K562 (cell line): Measurements from ENCODE around the gene HAUS6. TPM values are rescaled to one million over a fixed set of nuclear protein-coding genes. Genes with fewer than 3 reads are reported as not detected.

ENCODE experiments used
- ATAC-seq: fragments of 200-7000 bp; cut with Tn5 transposase; 3 replicates; pipeline ENCODE4 v1.9.1; 2020; ENCODE audit warnings: moderate library complexity
- BruUV-seq: library from RNA; stranded (reverse); fragments of 400-500 nt; replicated peaks from 2 replicates; lab custom pipeline; 2021; lab: Mats Ljungman, UMichigan
- CTCF ChIA-PET: fragments of 300-600 bp; formaldehyde crosslinking; extraction: SDS; loops from one replicate; lab custom pipeline; 2021; ENCODE audit warnings: low intra/inter-chr PET ratio; lab: Yijun Ruan, JAX
- POLR2A ChIA-PET: fragments of 300-600, 350-650 bp; sonication (Branson Sonifier 250); formaldehyde crosslinking; extraction: SDS; loops from one replicate; lab custom pipeline; 2021; ENCODE audit warnings: antibody characterized with exemption, inconsistent platforms; lab: Yijun Ruan, JAX
- DNase-seq, 4 experiments: peaks; one replicate each; pipeline versions ENCODE4 v3.0.0 to v3.0.0-alpha.2; 2011 to 2018; ENCODE audit warnings: low spot score in 3 of 4, mixed read lengths in 3 of 4; ENCODE audit errors: extremely low read depth in 1 of 4
- FAIRE-seq: peaks from 2 replicates; lab custom pipeline; 2011; peaks lifted over from hg19 to GRCh38; lab: Jason Lieb, UNC
- H2AFZ ChIP-seq: 2 replicates; pipeline ENCODE4 v1.6.0; 2011; ENCODE audit warnings: low read depth, low read length, control low read depth, inconsistent platforms
- H3K27ac ChIP-seq: fragments of 200-600 bp; 3 replicates; pipeline ENCODE4 v1.8.0; 2011; ENCODE audit warnings: low read depth, mild to moderate bottlenecking, control low read depth, inconsistent platforms, low read length, moderate library complexity, mixed read lengths; ENCODE audit errors: extremely low read depth
- H3K27me3 ChIP-seq, 2 experiments: fragments of 300-600 bp in 1 of 2; 2 replicates in 1 of 2; 3 replicates in 1 of 2; pipeline versions ENCODE4 v1.6.0 to v1.8.0; 2011; ENCODE audit warnings: inconsistent platforms in 2 of 2, low read length in 2 of 2, mild to moderate bottlenecking in 1 of 2, mixed read lengths in 1 of 2, moderate library complexity in 1 of 2; ENCODE audit not compliant: control insufficient read depth in 2 of 2, insufficient read depth in 2 of 2
- H3K36me3 ChIP-seq: fragments of 300-600 bp; 3 replicates; pipeline ENCODE4 v1.8.0; 2011; ENCODE audit warnings: mild to moderate bottlenecking, low read length, inconsistent platforms; ENCODE audit not compliant: control insufficient read depth, insufficient read depth
- H3K4me1 ChIP-seq, 2 experiments: fragments of 200-600 bp in 1 of 2; replicated peaks in 1 of 2; 2 replicates in 1 of 2; 3 replicates in 1 of 2; pipeline versions ENCODE4 v1.5.1 to v1.8.0; 2011; ENCODE audit warnings: inconsistent platforms in 2 of 2, low read length in 2 of 2, mild to moderate bottlenecking in 1 of 2, mixed read lengths in 1 of 2, moderate library complexity in 1 of 2; ENCODE audit not compliant: control insufficient read depth in 2 of 2, insufficient read depth in 2 of 2
- H3K4me2 ChIP-seq: 2 replicates; pipeline ENCODE4 v1.6.1; 2011; ENCODE audit warnings: low read length, control low read depth, inconsistent platforms, mixed read lengths; ENCODE audit not compliant: insufficient read depth
- H3K4me3 ChIP-seq: fragments of 200-600 bp; sonication (generic), shearing (Covaris generic); 2 replicates; pipeline ENCODE4 v1.5.1; 2016; ENCODE audit warnings: control low read depth, inconsistent platforms
- H3K79me2 ChIP-seq: fragments of 200-600 bp; 3 replicates; pipeline ENCODE4 v1.8.0; 2011; ENCODE audit warnings: low read length, inconsistent platforms; ENCODE audit not compliant: control insufficient read depth, insufficient read depth
- H3K9ac ChIP-seq, 2 experiments: 2 replicates each; pipeline versions ENCODE4 v1.6.0 to v1.6.1; 2011; ENCODE audit warnings: low read depth in 2 of 2, low read length in 2 of 2, control low read depth in 1 of 2, inconsistent platforms in 1 of 2, mild to moderate bottlenecking in 1 of 2, mixed read lengths in 1 of 2; ENCODE audit not compliant: insufficient read depth in 1 of 2
- H3K9me1 ChIP-seq: one replicate; pipeline ENCODE4 v1.6.0; 2011; ENCODE audit warnings: inconsistent platforms, mild to moderate bottlenecking, low read length, moderate library complexity; ENCODE audit not compliant: control insufficient read depth, insufficient read depth
- H3K9me3 ChIP-seq: replicated peaks from 2 replicates; pipeline ENCODE4 v1.5.1; 2011; ENCODE audit warnings: low read depth, low read length, inconsistent platforms; ENCODE audit not compliant: control insufficient read depth, insufficient read depth
- H4K20me1 ChIP-seq: replicated peaks from 2 replicates; pipeline ENCODE4 v1.6.1; 2011; ENCODE audit warnings: low read length, inconsistent platforms, mixed read lengths; ENCODE audit not compliant: control insufficient read depth, insufficient read depth
- BACH1 ChIP-seq: fragments of 200-800 bp; sonication (Bioruptor generic); IDR thresholded peaks from 2 replicates; pipeline ENCODE4 v1.6.1; 2016; ENCODE audit warnings: missing genetic modification characterization, missing compliant biosample characterization
- BCLAF1 ChIP-seq, 2 experiments: fragments of 450-650 bp in 1 of 2; IDR thresholded peaks; 2 replicates each; pipeline ENCODE4 v1.6.1; 2011 to 2017; ENCODE audit warnings: low read depth in 2 of 2, antibody characterized with exemption in 1 of 2, borderline replicate concordance in 1 of 2, low read length in 1 of 2, mild to moderate bottlenecking in 1 of 2, mixed read lengths in 1 of 2; ENCODE audit not compliant: control insufficient read depth in 1 of 2
- CHAMP1 ChIP-seq: fragments of 450-650 bp; IDR thresholded peaks from 2 replicates; pipeline ENCODE4 v1.6.1; 2016; ENCODE audit warnings: mild to moderate bottlenecking
- CSDE1 ChIP-seq, 2 experiments: fragments of 450-650 bp; IDR thresholded peaks; 2 replicates each; pipeline ENCODE4 v1.6.1; 2016; ENCODE audit warnings: mild to moderate bottlenecking in 1 of 2
- HDAC3 ChIP-seq: fragments of 450-650 bp; IDR thresholded peaks from 2 replicates; pipeline ENCODE4 v1.6.1; 2018; ENCODE audit warnings: borderline replicate concordance, mild to moderate bottlenecking, moderate library complexity; ENCODE audit not compliant: partially characterized antibody
- IRF9 ChIP-seq: fragments of 450-650 bp; IDR thresholded peaks from 2 replicates; pipeline ENCODE4 v1.6.1; 2016; ENCODE audit warnings: missing biosample characterization, missing genetic modification characterization
- KLF1 ChIP-seq: fragments of 450-650 bp; IDR thresholded peaks from 2 replicates; pipeline ENCODE4 v1.6.1; 2016; ENCODE audit warnings: missing genetic modification characterization, missing compliant biosample characterization
- NEUROD1 ChIP-seq: fragments of 150-350 bp; IDR thresholded peaks from 2 replicates; pipeline ENCODE4 v1.6.1; 2014; ENCODE audit warnings: borderline replicate concordance, low read length, low read depth; ENCODE audit not compliant: partially characterized antibody
- POLR2AphosphoS5 ChIP-seq: IDR thresholded peaks from 2 replicates; pipeline ENCODE4 v1.6.1; 2011; ENCODE audit warnings: mild to moderate bottlenecking, low read depth, low read length, moderate library complexity; ENCODE audit not compliant: control insufficient read depth, insufficient read depth
- PREB ChIP-seq: sonication (generic); formaldehyde crosslinking; IDR thresholded peaks from 2 replicates; pipeline ENCODE4 v1.8.1; 2023; ENCODE audit warnings: mild to moderate bottlenecking, missing genetic modification reagents
- ZBTB43 ChIP-seq: sonication (generic); formaldehyde crosslinking; IDR thresholded peaks from 2 replicates; pipeline ENCODE4 v1.8.0; 2023; ENCODE audit warnings: mild to moderate bottlenecking, missing genetic modification reagents
- ZNF584 ChIP-seq: fragments of 200-800 bp; sonication (Bioruptor generic); IDR thresholded peaks from 2 replicates; pipeline ENCODE4 v1.6.1; 2016; ENCODE audit warnings: low read depth, mild to moderate bottlenecking, missing genetic modification characterization, missing compliant biosample characterization
- WGBS: fragments of 100-300 bp; shearing (Covaris generic); methylation state at CpG from one replicate; pipeline ENCODE4 v1.1.6; 2016; ENCODE audit warnings: low coverage, mixed read lengths; ENCODE audit not compliant: insufficient coverage; ENCODE audit errors: missing lambda C conversion rate; 5-methylcytosine and 5-hydroxymethylcytosine counted together
- in situ Hi-C: fragments of 300-500 bp; cut with MboI; formaldehyde crosslinking; loops from 4 replicates; pipeline ENCODE4 v1.15.0; 2018; ENCODE audit warnings: inconsistent platforms, mixed read lengths
- intact Hi-C: fragments of 100-400 bp; cut with micrococcal nuclease; formaldehyde crosslinking; loops from 2 replicates; pipeline ENCODE4 v1.14.2; 2022
- polyA plus RNA-seq, 8 experiments: library from polyadenylated mRNA; depleted of rRNA in 4 of 8; stranded (reverse) in 5 of 8; unstranded in 3 of 8; fragments of >200 nt; fragmentation: Nextera tagmentation in 2 of 8; fragmentation: Illumina TruSeq in 1 of 8; extraction: Ambion mirVana in 2 of 8; extraction: Trizol in 1 of 8; gene quantifications; 2 replicates each; pipeline versions ENCODE4 v1.2.1 to v1.2.3, GENCODE V29; 2011 to 2014; ENCODE audit warnings: inconsistent platforms in 1 of 8, missing spikeins in 1 of 8
- total RNA-seq, 7 experiments: library from RNA; depleted of rRNA in 6 of 7; stranded (reverse); fragments of >200 nt in 6 of 7; fragmentation: Illumina TruSeq in 2 of 7; extraction: Trizol in 2 of 7; gene quantifications; 2 replicates each; pipeline versions ENCODE4 v1.2.1 to v1.2.3, GENCODE V29; 2011 to 2021; ENCODE audit warnings: low replicate concordance in 1 of 7

The HAUS6 gene
- total and polyA plus RNA-seq, 9 of the 15 experiments (the other 6 are each of a cell fraction or from before 2014, with no cell fraction given): 10.2 to 31.7 (median 23.1) TPM

GRCh38 chr9:19120877-19121276, 18.2 kb upstream of the HAUS6 start:
- Histone ChIP-seq H3K36me3 (peaks cover 88% of the 10 kb centered on the region), H3K79me2 (peaks cover 14% of the 10 kb centered on the region), H3K9me1 (no peaks in the 10 kb centered on the region), H3K4me3 (no peak overlapping the region), H3K27me3 (no peaks in the 10 kb centered on the region), H2AFZ (no peak overlapping the region), H3K27ac (no peak overlapping the region), H3K9me3 (no peaks in the 10 kb centered on the region), H3K4me1 (peaks cover 0 to 14% of the 10 kb centered on the region in 2 experiments; a peak in 3 of 5 replicates)
- 97% methylated on average over 6 of the region's 6 CpGs for WGBS
- CTCF ChIA-PET: no interaction called here
- no TSS peak for BruUV-seq
- TF ChIP-seq CSDE1 (IDR thresholded peaks at IDR 0.05) (no peak), ZNF584 (no peak), CHAMP1 (no peak), PREB (CRISPR knock-in tag) (no peak), POLR2AphosphoS5 (no peak), KLF1 (tag) (no peak), NEUROD1 (no peak), BACH1 (tag) (no peak), ZBTB43 (CRISPR knock-in tag) (no peak), IRF9 (tag) (no peak), BCLAF1 (IDR thresholded peaks at IDR 0.05; ENCODE audit: borderline replicate concordance in 1 of 2, control insufficient read depth in 1 of 2, low read depth in 2 of 2, low read length in 1 of 2) (no peak), HDAC3 (no peak)
- TF ChIP-seq, all 486 proteins: peak for 0
- DNase-seq: no peak
- no peak for FAIRE-seq
- POLR2A ChIA-PET: no interaction called here
- H4K20me1 ChIP-seq: no peaks in the 10 kb centered on the region
- intact Hi-C loops: no loop called here
- H3K4me2 ChIP-seq: no peak overlapping the region
- H3K9ac ChIP-seq: peak overlapping the region in 1 of 2 experiments; percentile 22; a peak in 1 of 4 replicates
- in situ Hi-C loops: no loop called here
- no peak for ATAC-seq
